Renal cortical epithelial cell (primary cell): ENCODE results near the gene STAT5B. TPM values are rescaled to one million over a fixed set of nuclear protein-coding genes. Genes with fewer than 3 reads are reported as not detected.
"Not testable (repeated sequence)": the region's sequence is repeated elsewhere in the genome, so short reads cannot be mapped to it uniquely, and the experiment has no call there.

ENCODE experiments used
- DNase-seq: peaks from one replicate; pipeline ENCODE4 v3.0.0-alpha.2; 2011; ENCODE audit warnings: low read depth
- total RNA-seq: library from RNA; depleted of rRNA; stranded (reverse); fragments of >200 nt; gene quantifications from 2 replicates; pipeline ENCODE4 v1.2.3, GENCODE V29; 2014

The STAT5B gene
- total RNA-seq, 1 donor from 2014 or later, result 27.2 TPM

DNA sequence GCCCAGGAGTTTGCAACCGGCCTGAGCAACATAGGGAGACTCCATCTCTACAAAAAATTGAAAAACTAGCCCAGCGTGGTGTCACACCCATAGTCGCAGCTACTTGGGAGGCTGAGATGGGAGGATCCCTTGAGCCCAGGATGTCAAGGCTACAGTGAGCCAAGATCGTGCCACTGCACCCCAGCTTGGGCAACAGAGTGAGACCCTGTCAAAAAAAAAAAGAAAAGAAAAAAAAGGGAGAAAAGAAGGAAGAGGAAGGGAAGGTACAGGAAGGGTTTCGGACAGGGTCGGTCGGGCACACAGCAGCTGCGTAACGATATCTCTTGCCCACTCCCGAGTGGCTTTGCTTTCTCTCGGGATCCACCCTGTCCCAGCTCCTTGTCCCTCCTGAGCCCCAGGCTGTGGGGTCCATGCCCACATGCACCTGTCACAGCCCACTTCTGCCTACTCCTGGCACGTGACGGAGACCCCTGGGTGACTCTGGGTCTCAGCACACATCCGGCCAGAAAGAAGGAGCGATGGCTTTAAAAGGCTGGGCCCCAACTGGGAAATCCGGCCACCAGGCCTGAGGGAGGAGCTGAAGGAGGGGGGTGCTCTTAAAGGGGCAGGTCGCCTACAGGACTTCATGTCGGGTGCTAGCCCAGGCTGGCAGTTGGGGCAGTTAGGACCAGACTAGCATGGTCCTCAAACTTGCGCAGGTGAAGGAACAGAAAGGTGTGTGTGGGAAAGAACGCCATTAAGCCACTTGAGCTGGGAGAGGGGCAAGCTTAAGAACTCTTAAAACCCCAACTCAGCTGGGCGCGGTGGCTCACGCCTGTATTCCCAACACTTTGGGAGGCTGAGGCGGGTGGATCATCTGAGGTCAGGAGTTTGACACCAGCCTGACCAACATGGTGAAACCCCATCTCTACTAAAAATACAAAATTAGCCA is 82.0 kb downstream of the STAT5B start, which contains the start of gene GHDC:
TSS of gene GHDC (minus strand) at position 526 of the 931 bp plus-strand sequence. CDS start 913 bp downstream, outside the sequence.
- peak; percentile 72 for DNase-seq

DNA sequence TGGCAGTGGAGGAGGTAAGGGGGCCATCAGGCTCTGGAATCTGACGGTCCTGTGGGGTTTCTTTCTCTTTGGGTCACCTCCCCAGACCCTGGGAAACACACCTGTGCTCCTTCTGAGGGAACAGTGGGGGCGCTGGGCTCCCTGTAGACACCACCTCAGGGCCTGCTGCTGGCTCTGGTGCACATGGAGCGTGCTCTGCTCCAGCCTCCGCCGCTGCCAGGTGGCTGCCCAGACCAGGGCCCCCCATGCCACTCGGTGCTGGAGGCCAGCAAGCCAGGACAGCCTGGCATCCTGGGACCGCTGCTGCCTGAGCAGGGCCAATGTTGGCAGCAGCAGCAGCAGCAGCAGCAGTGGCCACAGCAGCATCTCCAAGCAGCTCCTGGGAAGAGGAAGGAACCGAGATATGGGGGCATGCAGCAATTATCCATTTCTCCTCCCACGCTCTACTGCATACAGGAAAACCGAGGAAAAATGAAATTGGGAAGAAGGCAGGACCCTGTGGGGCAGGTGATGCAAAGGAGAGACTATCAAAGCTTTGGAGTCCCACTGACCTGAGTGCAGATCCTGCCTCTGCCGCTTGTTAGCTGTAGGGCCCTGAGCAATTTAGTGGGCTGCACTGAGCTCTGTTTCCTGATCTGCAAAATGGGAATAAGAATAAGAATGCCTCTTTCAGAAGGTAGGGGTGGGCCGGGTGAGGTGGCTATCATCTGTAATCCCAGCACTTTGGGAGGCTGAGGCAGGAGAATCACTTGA is 82.8 kb downstream of the STAT5B start:
- no peak for DNase-seq

DNA sequence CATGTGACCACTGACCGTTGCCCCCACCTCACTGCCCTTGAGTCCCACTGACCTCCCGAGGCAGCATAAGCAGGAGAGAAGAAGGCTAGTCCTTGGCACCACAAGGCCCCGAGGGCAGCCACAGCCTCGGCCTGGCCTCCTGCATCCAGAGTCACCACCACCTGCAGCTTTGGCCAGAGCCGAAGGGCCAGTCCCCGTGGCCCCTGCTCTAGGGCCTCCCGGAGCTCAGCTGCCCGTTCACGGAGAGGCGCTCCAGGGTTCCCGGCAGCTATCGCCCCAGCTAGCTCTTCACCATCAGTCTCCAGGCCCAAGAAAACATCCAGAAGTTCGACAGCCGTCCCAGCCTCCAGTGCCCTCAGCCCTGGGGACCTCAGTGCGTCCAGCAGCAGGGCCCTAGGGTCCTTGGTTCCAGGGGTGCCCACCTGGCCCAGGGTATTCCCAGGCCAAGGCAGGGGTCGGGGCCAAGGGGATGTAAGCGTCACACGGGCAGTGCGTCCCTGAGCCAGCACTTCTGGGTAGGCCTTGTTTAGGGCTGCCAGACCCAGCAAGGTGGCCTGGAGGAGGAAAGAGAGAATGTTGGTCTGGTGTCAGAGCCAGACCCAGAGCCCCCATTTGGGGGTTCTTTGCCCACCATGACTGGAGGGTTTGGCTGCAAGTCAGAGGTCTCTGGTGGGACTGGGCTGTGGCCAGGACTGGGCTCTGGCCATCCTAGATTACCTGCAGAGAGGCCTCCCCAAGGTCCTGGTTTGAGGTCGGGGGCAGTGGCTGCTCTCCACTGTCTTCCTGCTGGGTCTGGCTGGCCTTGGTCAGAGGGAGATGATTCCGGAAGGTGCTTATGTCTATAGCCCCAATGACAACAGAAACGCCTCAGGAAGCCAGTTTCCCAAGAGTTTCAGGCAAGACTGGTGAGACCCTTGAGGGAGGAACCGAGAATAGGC is 83.7 kb downstream of the STAT5B start:
- no peak for DNase-seq

DNA sequence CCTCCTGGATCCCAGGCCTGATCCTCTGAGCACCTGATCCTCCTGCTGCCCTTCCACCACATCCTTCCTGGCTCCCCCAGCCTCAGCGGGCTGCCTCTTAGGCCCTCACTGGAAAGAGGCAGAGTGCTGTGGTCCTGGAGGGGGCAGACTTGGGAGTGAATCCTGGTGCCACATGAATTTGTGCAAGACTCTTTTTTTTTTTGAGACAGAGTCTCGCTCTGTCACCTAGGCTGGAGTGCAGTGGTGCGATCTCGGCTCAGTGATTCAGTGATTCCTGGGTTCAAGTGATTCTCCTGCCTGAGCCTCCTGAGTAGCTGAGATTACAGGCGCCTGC is 84.9 kb downstream of the STAT5B start:
- DNase-seq, result no peak

DNA sequence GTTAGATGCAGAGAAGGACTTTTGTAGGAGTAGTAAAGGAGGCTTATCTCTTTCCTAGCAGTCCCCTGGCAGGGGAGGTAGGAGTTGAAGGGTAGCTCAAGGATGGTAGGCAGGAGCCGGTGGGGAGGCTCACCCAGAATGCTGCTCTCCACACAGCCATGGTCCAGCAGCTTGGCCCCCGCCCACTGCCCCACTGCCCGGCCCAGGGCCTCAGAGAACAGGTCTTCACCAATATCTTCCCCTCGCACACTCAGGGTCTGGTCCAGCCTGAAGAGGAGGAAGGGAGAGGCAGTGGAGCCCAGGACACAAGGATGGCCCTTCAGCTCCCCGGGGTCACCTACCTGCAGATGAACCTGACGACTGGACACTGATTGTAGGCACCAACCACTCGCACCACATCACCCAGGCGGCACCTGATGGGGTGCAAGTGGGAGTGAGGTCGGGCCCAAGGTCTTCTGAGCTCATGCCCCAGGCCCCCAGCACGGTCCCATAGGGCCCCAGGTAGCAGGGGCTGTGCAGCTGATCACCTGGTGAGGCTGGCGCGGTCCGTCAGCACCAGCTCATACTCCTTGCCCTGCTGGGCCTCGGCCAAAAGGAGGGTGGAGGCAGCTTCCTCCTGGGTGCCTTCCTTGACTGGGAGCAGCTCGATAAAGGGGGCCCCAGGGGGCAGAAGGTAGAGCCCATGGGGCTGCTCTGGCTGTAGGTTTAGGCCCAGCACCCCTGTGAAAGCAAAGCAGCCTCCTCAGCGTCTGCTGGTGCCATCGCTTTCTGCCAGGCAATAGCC is 85.5 kb downstream of the STAT5B start:
- no peak for DNase-seq

DNA sequence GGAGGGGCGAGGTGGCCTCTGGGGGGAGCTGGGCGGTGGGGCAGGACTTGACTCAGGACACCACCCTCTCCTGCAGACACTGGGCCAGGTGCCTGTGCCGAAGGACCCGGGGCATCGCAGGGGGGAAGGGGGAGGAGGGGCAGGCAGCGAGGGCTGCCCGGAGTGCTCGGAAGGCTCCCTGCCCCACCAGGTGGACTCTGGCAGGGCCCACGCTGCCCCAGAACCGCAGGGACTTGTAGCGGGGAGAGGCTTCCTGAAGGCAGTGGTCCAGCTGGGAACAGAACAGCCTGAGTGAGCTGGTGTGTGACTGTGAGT is 86.6 kb downstream of the STAT5B start:
- no peak for DNase-seq

DNA sequence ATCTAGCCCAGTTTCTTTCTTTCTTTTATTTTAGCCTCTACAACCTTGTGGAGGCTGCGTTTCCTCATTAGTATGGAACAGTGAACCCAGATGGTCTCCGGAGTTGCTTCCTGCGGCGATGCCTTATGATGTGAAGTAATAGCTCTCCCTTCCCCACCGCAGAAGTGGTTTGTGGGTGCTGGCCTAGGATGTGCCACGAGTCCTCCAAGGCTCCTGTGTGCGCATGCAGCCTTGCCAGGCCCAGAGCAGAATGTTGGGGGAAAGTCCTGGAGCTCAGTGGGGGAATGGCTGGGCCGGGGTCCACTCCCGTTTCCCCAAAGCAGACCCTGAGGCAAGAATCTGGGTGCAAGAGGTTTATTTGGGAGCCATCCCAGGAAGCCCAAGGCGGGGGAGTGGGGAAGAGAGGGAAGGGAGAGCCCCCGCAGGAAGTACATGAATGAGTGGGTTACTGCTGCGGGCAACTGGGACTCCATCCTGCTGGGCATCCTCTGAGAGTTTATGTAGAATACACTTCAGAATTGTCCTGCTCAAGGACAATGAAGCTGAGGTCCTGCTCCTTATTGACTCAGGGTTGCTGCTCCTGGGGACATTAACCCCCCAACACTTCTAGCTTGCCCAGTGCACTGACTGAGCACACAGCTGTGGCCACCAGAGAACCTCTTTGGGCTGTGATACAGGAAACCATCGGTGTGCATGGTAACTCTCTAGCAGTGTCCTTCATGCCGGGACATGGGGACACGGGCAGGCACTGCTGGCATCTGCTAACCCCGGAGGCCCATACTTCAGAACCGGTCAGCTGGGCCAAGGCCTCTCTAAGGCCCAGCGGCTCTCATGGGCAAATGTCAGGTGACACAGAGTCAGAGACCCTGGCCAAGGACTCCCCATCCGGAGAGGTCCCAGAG is 87.2 kb downstream of the STAT5B start:
- no peak for DNase-seq

DNA sequence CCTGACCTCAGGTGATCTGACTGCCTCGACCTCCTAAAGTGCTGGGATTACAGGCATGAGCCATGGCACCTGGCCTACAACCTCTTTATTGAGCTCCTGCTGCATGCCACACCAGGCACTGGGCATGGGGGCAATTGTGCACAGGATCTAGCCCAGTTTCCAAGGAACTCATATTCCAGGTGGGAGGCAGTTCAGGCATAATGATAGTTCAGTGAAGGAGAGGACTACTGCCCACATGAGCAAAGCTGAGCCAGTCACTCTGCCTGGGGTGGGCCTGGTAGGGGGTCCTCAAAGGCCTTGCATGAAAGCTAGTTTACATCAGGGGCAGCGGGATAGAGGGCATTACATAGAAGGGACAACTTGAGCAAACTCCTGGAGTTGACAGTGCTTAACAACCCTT is 88.4 kb downstream of the STAT5B start:
- DNase-seq, result no peak

DNA sequence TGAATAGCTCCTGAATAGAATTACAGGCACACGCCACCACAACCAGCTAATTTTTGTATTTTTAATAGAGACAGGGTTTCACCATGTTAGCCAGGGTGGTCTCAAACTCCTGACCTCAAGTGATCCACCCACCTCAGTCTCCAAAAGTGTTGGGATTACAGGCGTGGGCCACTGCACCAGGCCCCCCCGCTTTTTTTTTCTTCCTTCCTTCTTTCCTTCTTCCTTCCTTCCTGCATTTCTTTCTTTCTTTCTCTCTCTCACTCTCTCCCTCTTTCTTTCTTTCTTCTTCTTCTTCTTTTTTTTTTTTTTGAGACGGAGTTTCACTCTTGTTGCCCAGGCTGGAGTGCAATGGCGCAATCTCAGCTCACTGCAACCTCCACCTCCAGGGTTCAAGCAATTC is 90.0 kb downstream of the STAT5B start:
- not testable (repeated sequence) for DNase-seq

DNA sequence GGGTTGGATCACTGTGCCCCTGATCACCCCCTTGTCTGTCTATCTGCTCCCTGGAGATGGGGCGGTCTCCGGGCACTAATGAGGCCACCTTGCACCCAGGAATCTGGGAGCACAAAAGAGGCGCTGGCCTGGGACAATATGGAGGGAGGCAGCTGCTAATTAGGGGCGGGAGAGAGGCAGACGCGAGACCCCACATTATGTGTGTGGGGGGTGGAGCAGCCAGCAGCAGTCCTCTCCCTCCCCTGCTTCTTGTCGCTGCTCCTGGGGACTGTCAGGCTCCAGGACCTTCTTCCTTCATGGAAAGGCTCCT is 90.6 kb downstream of the STAT5B start:
- DNase-seq, result no peak

DNA sequence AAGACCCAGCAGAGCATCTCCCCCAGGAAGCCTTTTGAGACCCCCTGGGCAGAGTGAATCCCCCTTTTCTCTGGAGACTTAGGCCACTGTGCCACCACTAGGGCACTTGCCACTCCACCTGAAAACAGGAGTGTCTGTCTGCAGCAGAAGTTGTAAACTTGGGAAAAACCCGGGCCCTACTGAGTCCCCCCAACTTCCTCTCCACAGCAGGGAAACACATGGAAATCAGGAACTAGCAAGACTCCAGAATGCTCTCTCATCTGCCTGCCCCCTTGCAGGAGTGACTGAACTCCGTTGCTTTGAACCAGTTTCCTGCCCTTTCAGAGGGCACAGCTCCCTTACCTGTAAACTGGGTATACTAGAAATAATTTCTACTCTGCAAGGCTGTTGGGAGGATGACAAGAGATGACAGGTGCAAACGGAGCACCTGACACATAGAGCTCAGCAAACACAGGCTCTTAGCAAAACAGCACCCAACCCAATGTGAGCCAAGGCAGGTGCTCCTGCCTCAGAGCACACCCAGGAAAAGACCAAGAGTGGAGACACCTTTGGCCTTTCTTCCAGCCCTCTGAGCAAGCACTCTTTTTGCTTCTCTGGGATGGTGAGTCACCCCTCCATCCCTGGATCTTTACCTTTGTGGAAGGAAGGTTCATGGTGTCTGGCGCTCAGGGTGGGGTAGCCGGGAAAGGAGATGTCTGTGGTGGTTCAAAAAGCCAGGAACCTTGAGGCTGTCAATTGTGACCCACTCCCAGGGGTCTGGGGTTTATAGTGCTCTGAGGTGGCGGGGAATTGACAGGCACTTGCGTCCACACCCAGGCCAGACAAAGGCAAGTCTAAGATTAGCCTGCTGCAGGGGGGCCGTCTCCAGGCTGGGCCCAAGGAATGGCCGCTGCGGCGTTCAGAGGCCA is 91.2 kb downstream of the STAT5B start, which contains the start of gene HCRT:
TSS of gene HCRT (minus strand) at position 740 of the 908 bp plus-strand sequence. CDS start at position 653, 87 bp downstream.
- DNase-seq, result no peak

DNA sequence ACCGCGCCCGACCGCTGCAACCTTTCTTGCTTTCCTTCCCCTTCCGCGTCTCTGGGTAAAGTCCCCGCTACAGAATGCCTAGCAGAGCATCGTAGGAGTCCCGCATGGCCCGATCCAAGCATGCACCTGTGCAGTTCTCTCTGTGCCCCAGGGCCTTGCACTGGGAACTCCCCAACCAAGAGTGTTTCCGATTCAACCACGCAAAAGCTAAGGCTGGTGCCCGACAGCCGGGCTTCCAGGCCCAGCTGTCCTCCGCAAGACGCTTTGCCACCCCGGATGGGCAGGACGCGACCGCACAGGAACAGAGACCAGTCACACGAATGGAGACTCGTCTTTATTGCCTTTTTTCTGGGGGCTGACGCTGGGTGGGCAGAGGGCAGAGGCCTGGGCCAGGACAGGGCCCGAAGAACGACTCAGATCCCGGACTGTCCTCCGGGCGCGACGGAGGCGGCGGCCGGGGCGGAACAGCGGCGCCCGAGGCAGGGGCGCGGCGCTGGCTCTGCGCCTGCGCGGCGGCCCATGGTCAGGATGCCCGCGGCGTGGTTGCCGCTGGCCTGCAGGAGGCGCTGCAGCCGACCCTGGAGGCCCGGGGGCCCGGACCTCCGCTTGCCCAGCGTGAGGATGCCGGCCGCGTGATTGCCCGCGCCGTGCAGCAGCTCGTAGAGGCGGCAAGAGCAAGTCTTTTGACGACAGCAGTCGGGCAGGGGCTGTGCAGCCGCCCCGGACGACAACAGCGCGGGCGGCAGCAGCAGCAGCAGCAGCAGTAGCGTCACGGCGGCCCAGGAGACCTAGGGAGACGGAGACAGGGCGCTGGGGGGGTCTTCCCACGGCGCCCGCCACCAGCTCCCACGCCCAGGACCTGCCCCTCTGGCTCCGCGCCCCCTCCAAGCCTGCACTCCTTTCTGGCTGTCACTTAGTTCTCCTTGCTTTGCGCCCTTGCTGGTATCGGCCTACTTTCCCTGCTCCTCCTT is 92.2 kb downstream of the STAT5B start:
- DNase-seq, result peak; percentile 18

DNA sequence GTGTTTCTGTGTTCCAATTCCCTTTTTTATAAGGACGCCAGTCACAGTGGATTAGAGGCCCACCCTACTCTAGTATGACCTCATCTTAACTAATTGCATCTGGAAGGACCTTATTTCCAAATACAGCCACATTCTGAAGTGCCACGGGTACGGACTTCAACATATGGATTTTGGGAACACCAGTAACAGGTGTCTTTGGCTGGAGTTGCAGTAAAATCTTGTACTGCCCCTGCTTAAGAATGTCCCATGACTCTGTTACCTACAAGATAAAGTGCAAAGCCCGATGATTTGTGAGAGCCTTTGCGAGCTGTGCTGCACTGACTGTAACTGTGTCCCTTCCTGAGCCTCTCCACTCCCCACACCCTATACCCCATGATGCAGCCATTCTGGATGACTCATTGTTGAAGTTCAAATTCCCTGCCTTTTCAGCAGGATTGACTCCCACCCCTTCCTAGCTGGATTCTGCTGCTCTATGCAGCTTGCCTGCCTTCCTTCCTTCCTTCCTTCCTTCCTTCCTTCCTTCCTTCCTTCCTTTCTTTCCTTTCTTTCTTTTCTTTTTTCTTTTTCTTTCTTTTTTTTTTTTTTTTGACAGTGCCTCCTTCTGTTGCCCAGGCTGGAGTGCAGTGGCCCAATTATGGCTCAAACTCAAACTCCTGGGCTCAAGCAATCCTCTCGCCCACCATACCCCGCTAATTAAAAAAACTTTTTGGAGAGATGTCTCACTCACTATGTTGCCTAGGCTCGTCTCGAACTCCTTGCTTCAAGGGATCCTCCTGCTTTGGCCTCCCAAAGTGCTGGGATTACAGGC is 93.1 kb downstream of the STAT5B start:
- DNase-seq, result peak; percentile 65

DNA sequence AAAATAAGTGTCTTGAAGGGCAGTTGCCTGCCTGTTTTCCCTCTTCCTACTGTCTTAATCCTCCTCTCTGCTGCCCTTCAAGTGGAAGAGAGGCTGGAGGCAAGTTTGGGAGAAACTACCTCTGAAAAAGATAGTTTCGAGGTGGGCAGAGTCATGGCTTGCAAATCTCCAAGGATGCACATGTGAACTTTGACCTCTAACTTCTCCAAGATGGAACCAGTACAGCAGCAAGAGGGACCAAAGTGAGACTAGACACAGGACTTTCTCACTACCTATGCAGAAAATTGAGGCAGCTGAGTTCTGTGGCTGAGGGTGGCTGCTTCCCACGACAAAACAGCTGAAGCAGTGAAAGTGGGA is 94.4 kb downstream of the STAT5B start:
- DNase-seq, result no peak

DNA sequence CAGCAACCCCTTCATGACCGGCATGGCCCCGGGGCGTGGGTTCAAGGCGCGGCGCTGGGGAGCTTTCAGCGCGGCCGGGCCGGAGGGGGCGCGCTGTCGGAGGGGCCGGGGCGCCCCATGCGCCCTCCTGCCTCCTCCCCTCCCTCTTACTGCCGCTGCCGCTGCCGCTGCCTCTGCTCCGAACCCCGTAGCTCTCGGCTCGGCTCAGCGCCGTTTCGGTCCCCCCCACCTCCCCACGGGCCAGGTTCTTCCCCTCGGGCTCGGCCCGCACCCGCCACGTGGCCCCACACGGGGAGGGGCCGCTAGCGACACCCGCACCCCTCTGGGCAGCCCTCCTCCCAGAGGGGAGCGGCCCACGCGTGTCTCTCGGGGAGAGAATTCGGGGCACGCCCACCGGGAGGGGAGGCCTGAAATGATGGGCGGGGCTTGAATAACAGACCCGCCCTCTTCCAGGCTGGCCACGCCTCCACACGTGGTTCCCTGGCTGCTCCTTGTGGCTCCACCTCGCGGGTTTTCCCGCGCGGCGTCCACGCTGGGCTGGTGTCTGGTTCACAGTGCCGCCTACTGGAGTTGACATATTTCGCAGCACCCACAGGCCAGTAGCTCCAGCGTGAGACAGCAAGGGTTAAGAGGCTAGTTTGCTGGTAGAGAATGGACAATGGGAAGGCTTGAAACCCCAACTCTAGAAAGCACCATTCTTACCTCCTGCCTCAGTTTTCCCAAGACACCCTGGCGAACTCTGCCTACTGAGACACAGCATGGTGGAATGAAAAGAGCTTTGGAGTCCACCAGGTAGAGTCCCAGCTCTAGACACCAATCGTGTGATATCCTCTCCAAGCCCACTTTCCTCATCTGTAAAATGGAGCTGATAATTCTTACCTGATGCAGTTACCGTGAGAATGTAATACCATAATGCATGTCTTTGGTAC is 95.0 kb downstream of the STAT5B start, which contains the start of gene KCNH4:
TSS of gene KCNH4 (minus strand) at position 221 of the 929 bp plus-strand sequence. CDS start at position 24, 197 bp downstream.
- DNase-seq, result peak; percentile 47

DNA sequence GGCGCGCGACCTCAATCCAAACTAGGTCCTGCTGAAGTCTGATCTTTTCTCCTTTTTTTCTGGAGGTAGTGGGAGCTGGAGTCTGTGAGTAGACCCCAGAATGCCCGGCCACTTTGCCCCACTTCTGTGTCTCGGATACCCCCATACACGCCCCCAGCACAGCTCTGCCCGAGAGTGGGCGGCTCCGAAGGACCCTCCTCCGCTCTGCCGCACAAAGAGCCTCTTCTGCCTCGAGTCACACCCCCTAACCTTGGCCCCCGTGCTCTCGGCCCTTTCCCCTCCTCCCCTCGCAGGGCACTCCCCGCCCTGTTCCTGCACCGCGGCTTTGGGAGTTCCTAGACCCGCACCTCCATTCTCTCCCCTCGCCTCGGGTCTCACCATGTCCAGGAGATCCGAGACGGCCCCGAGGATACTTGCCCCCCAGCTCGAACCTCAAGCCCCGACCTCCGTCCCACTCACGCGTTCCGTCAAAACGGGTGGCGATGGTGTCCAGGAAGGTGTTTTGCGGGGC is 95.7 kb downstream of the STAT5B start:
- no peak for DNase-seq
